Sigmoid colon (tissue), 4 donors: ENCODE data around the gene RHOT1.

ENCODE experiments used
- CTCF ChIP-seq, 4 experiments: fragments of 450-650 bp in 3 of 4; fragments of 200-600 bp in 1 of 4; IDR thresholded peaks; one replicate each; pipeline ENCODE4 v1.5.1; 2016 to 2019; ENCODE audit warnings: antibody characterized with exemption in 4 of 4, mild to moderate bottlenecking in 3 of 4, moderate library complexity in 2 of 4
- EP300 ChIP-seq, 4 donors: sonication (generic); formaldehyde crosslinking; IDR thresholded peaks; one replicate each; pipeline ENCODE4 v1.6.1; 2017; ENCODE audit warnings: antibody characterized with exemption in 4 of 4
- POLR2A ChIP-seq, 2 donors: fragments of 450-650 bp; IDR thresholded peaks; one replicate each; pipeline ENCODE4 v1.6.1; 2016; ENCODE audit warnings: antibody characterized with exemption in 2 of 2, mild to moderate bottlenecking in 2 of 2, moderate library complexity in 2 of 2
- POLR2AphosphoS5 ChIP-seq, 4 donors: sonication (generic); formaldehyde crosslinking; IDR thresholded peaks; one replicate each; pipeline ENCODE4 v1.6.1; 2017; ENCODE audit warnings: antibody characterized with exemption in 4 of 4

- TF ChIP-seq CTCF (IDR thresholded peaks at IDR 0.05): no peak
- no peak for TF ChIP-seq POLR2A (IDR thresholded peaks at IDR 0.05)
- TF ChIP-seq POLR2AphosphoS5 (IDR thresholded peaks at IDR 0.05): no peak
- TF ChIP-seq EP300 (IDR thresholded peaks at IDR 0.05): no peak
Observed at GRCh38 chr17:32124985-32125847, 17.1 kb upstream of the RHOT1 start.
